Jurkat, Clone E6-1 (cell line): ENCODE measurements around the gene HOXA11. TPM values are rescaled to one million over a fixed set of nuclear protein-coding genes. Genes with fewer than 3 reads are reported as not detected.
A peak's percentile ranks its signal among the peaks of the same experiment; 100 is the strongest.

Experiments
- DNase-seq: peaks from one replicate; pipeline ENCODE4 v3.0.0-alpha.2; 2011; ENCODE audit warnings: low read depth, low spot score
- H3K4me3 ChIP-seq: 2 replicates; pipeline ENCODE4 v1.5.1; 2011; ENCODE audit warnings: mild to moderate bottlenecking, low read length, control low read depth, moderate library complexity
- polyA plus RNA-seq: library from polyadenylated mRNA; unstranded; fragments of >200 nt; gene quantifications from one replicate; pipeline ENCODE4 v1.2.1, GENCODE V29; 2012; ENCODE audit warnings: missing spikeins; ENCODE audit not compliant: insufficient read length, insufficient read depth

The HOXA11 gene
- polyA plus RNA-seq = 4.0 TPM

DNA sequence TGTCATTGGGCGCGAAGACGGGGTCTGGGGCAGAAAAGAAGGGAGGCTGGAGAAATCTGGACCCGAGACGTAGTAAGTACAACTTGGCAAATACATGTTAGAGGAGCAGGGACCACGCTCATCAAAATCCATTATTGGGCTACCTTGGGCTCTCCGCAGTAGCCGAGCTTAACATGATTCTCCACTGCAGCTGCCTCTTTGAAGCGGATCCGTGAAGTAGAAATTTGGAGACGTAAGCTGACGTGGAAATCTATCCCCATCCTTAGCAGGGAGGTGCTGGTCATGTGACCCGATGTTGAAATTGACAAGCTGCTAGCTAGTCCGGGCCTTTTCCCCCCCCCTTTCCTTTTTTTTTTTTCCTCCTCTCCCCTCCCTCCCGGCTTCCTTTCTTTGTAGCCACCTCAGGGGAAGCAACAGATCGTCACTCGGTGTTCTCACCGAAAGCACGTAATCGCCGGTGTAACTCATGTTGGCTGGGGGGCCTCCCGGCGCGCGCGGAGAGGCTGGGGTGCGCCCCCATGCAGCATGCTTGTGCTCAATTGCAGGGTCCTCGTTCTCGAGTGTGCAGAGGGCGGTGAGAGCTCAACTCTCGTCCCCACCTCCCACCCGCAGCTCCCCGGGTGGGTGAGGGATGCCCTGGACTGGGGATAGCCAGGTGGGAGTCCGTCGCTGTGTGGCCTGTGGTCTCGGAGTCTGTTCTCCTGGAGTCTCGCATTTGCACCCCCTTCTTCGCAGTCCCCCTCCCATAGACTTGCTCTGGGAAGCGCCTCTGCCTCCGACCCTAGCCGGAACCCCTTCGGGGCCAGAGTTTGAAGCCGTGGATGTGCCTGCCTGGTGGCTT lies at the start of gene HOXA11:
TSS of gene HOXA11 (minus strand) at position 220 of the 841 bp plus-strand sequence. CDS start at position 132, 88 bp downstream.
- no peak for DNase-seq
- peak within 1 kb of the TSS; percentile 22 for H3K4me3 ChIP-seq

DNA sequence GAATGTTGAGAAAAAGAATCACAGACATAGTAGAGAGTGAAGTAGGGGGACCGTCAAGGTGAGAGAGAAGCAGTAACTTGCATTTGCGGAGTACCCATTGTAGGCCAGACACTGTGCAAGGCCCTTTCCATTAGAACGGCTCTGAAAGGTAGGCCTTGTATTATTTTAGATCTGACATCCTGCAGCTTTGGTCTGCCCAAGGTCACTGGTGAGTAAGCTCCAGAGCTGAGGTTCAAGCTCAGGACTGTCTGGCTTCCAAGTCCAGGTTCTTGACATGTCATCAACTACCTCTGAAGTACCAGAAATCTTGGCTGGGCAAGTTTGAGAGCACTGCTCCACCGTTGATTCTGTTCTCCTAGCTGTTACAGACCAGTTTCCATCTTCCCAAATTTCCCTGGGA lies 44.4 kb upstream of the HOXA11 start:
- no peak for DNase-seq
- H3K4me3 ChIP-seq = no peak overlapping the region

DNA sequence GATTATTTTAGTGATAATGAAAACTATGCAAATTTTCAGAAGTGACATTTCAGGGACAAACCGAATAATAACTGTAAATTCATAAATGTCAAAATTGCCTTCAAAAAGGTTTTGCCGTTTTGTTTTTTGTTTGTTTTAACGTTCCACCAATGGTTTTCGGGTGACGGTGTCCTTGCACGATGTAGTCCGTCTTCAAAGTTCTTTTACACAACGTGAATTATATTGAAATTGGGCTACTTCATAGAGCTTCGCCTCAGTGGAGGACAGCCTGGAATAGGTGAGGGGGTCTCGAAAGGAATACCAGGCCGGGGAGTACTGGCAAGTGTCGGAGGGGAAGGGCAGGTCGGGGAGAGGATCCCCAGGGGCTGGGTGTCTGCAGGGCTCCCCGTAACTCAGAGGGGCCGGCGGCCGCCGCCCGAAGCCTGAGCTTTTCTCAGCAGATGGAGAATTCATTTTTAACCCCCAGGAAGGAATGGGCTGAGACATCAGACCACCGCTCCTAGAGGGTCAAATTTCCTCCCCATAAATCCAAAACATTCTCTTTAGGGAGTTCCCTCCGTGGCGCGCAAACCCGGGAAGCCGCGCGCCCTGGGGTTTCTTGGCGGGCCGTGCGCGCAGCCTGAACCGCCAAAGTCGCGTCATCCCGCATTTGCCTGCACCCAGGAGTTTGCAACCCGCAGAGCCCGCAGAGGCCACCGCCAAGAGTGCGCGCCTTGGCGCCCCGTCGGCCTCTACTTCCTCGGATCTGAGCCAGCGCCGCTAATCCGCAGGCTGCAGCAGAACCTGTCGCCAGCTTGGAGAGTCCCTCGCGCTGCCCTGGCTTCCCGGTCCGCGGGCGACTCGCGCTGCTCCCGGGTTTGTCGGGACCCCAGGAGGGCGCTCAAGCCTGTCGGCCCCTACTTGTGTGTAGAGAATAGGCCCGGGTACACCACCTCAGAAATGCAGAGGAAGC lies 40.2 kb upstream of the HOXA11 start:
- H3K4me3 ChIP-seq = no peak overlapping the region
- no peak for DNase-seq

DNA sequence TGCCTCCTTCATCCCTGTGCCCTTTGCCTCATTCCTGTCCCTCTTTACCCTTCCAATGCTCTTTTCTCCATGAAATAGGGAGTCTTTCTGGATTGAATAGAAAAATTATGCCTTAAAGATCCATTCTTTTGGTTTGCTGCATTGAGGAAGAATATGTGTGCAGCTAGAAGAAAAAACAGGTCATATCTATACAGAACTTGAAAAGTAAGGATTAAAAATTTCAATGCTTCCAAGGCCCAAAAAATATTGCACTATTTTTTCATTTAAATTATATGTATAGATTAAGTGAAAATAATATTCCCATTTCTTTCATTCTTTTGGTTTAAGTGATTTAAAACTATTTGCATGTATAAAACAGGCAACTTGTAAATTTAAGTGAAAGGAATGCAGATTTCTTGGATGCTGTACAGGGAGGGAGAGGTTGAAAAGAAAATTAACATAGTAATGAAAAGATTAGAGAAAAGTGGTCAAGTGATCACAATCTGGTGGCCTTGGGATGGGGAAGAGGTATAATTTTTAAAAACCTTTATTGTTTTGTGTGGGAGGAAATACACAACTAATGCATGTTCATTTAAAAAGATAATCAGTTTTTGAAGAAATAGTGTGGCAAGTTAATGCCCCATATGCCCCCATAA lies 39.0 kb upstream of the HOXA11 start:
- DNase-seq = no peak
- no peak overlapping the region for H3K4me3 ChIP-seq

DNA sequence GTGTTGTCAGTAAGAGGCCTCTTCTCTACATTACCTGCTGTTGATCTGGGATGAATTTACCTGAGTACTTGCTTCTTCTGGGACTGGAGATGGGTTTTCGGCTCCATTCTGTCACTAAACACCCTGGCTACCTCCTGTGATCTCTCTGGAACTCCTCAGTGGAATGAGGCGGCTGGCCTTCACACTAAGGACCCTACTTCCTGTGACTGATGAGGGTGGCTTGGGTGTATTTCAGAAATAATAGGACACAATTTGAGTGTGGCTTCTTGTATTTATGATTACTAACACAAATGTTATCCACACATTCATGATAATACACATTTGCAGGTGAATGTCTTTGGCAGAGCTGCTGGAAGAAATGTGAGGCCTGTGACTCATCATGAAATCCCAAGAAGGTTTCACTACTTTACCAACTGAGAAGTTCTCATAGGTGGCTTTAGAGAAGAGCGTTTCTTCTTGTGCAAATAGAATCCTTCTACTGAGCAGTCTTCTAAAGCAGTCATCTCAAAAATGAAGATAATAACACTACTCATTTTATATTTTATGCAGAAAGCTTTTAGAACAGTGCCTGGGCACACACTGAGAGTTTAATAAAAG lies 36.3 kb upstream of the HOXA11 start:
- DNase-seq = no peak
- no peak overlapping the region for H3K4me3 ChIP-seq

DNA sequence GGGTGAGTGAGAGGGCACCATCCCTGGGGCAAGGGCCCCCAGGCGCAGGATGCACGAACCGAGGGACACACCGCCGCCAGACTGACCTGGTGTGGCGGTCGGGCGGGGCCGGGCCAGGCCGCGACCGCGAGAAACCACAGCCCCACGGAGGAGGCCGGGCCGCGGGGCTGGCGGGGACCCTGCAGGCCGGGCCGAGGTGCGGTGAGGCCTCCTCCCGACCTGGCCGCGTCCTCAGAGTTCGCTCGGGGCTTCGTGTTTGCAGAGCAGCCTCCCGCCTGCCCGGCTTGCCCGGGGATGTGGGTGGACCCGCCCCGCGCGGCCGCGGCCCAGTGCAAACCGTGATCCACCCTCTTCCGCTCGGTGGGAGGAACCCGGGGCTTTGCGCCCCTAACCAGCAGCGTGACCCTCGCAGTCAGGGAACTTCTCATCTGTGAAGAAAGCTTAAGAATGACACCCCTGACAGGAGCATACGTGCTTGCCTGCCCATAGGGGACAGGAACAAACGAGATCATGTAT lies 35.5 kb upstream of the HOXA11 start:
- DNase-seq = no peak

DNA sequence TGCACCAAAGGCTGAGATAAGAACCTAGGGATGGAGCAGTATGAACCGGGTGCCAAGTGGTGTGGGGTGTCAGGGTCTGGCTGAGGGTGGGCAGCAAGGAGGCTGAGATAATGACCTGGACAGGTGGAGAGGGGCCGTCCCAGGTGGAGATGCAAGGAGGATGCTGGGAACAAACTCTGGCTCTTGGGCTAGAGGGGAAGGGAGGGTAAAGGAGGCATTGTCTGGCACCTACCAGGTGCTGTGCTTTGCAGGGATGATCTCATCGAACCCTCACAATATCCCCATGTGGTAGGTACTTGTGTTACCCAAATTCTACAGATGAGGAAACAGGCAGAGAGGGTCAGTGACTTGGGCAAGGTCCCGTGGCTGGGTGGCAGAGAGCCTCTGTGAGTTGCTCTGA lies 34.8 kb upstream of the HOXA11 start:
- DNase-seq = no peak
- H3K4me3 ChIP-seq = no peak overlapping the region

More for the DNA sequence above, 35.5 kb upstream of the HOXA11 start:
- no peak overlapping the region for H3K4me3 ChIP-seq

DNA sequence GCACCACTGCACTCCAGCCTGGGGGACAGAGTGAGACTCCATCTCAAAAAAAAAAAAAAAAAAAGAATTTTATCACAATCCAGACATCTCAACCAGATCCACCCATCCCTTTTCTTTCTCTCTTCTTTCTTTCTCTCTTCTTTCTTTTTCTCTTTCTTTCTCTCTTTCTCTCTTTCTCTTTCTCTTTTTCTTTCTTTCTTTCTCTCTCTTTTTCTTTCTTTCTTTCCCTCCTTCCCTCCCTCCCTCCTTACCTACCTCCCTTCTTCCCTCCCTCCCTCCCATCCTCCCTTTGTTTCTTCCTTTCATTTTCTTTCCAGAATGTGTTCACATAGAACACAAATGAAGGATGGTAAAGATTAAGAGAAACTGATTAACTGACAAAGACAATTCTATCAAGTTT lies 32.9 kb upstream of the HOXA11 start:
- H3K4me3 ChIP-seq = no peak overlapping the region
- DNase-seq = no peak

DNA sequence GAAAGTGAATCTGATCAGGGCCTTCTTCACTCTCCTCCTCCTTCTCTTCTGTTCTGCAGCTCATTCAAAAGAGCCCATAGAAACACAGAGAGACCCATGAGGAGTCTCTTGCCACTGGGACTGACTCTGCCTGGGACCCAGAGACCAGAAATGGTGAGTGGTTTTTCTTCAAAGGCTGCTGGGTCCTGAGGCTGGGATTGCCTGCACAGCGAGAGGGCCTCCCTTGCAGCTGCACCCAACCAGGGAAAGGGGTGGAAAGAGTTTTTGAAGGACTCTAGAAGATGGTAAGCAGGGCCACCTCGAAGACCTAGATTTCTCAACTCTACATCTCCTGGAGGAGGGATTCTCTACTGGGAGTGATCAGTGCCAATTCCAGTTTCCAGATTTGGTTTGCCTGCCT lies 30.3 kb upstream of the HOXA11 start:
- DNase-seq = no peak
- no peak overlapping the region for H3K4me3 ChIP-seq

DNA sequence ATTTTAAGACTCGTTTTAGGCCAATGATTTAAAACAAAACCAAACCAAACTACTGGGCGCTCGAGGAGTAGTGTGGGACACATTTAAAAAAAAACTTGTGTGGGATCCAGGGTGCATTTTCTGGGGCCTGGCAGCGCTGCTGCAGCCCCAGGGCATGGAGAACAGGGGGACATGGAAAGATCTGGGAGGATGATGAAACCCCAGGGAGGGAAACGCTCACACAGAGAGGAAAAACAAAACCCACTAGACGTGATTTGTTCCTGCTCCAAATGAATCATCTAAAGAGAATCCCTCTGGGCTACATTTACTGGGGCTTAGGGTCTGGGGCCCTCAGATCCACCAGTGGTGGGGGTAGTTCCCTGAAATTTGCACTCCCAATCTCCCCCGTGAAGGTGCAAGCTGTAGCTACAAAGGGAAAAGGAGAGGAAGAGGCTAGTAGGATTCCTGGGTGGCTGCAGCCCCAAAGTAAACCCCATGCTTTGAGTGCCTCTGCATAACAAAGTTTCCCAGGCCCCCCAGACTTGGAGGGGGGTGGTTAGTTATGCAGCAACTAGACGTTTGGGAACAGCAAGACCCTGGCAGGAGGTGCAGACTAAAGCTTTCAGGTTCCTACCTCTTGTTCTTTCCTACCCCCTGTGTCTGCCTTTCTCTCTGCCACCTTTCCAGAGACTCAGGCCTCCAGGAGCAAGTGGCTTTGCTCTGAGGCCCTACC lies 29.4 kb upstream of the HOXA11 start:
- DNase-seq = no peak
- H3K4me3 ChIP-seq = no peak overlapping the region

DNA sequence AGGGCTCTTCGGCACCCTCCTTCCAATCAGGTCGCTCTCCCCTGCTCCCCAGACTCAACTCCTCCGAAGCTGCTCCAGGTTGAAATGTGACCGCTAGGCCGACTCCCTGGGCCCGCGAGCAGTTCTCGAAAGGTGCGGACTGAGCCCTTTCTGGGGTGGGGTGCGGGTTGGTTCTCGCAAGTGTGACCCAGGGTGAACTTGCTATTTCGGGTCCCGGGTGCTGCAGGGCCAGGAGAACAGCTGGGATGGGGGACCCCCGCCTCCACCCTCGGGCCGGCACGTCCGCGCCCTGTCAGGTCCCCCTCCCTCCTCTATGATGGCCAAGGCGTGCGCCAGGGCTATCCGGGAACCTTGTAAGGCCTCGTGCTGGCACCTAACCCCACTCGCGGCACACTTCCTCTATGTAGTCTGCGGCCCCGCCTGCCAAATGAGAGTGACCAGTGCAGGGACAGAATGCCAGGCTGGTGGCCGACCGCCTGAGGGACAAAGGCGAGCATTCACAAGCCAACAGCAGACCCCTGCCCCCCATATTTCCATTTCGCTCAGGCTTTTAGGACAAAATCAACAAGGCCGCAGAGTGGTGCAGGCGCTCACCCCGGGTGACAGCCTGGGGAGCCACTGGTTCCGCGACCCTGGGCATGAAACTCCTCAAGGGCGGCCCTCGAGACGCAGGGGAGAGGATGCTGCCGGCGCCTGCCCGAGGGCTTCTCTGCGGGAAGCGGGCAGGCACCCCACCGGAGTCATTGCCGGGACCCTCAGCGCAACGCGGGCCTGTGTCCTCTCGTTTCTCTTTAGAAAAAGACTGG lies 28.6 kb upstream of the HOXA11 start:
- H3K4me3 ChIP-seq = no peak overlapping the region
- DNase-seq = no peak

DNA sequence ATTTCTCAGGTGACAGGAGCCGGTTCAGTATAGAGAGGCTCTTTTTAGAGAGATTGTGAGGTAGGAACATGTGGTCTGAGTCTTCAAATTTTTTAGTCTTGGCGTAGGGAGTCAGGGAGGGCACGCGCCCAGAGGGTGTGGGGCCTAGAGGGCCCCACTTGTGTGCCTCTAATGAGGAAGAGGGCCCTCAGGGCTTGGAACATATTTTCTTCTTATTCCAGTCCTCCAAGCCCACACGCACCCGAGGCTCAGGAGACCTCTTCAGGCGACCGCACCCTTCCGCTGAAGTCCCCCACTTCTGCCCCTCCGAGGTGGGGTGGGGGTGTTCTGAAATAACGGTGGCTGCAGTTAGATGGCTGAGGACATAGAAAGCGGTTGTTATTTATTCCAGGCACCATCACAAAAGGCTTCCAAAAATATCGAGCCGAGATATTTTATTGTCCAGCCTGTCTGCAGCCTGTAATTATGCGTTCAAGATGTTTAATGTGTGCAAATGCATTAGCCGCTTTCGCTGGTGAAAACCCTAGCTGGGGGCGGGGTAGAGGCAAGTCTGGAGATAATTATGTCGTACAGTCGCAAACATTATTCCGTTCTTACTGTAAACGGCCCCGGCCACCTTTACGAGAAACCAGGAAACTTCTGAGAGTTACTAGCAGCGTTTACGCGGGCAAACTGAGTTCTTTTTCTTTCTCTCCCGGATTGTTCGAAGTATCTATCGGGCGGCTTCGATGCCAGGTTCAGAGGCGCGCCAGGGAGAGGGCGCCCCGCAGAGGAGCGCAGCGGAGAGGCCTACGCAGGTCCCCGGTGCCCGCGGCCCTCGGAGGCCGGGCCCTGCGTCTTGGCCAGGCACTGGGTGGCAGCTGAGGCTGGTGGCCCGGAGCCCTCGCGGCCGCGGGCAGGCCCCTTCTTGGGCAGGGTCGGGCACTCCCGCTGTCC lies 27.7 kb upstream of the HOXA11 start:
- no peak overlapping the region for H3K4me3 ChIP-seq

DNA sequence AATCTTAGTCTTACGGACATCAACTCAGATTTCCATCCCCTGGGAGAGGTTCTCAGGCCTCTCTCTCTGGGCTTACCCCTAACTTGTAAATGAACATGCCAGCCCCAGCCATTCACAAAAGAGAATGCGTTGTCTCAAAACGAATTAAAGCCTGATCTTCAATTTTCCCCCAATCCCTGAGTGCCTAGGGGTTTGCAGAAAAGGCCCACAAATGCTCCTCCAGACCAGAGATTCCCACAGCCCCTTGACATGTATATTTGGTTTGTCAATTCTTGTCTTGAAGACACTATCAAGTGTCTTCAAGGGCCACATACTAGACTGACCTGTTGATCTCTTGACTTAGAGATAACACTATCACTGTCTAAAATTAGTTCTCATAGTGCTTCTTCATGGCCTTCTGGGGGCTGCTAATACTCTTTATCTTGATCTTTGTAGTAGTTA lies 26.8 kb upstream of the HOXA11 start:
- no peak overlapping the region for H3K4me3 ChIP-seq
- no peak for DNase-seq

More for the DNA sequence above, 27.7 kb upstream of the HOXA11 start:
- DNase-seq = no peak

DNA sequence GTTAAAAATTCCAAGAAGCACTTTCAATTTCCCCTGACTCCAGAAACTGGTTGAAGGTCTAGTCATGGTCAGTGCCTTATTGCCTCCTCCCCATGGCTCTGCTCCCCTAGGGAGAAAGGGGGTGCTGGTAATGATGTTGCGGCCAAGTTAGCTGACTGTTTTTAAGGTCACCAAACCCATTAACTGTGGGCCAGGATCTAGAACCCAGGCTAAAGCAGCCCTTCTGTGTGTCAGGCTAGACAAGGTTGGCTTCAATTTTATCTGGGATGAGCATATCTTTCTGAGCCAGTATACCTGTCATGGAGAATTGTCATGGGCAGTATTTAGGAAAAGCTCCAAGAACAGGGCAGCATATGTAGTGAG lies 26.0 kb upstream of the HOXA11 start:
- no peak overlapping the region for H3K4me3 ChIP-seq
- no peak for DNase-seq

DNA sequence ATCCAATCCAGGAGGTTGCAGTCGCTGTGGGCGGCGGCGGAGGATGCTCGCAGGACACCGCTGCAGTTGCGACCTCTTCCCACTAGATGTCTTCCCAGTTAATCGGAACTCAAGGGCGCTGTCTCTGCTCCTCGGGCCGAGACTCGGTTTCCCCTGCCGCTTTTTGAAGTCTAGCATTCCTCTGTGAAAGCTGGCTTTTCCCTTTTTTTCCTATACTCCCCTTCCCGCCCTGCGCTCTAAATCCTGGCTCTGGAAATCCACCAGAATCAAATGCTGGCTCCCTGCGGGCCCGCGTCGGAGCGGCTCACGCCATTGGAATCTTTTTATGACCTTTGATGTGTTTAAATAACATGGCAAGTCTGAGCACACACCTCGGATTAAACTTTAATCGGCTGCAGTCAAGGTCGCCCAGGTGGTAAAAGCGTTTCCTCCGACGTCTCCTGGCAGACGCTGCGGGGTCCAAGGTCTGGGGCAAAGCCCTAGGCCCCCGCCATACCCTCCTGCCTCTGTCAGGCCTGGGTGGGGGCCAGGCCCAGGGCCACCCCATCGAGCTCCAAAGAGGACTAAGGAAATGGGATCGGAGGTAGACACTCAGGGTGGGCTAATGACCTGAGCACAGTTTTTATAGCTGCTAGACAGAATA lies 25.5 kb upstream of the HOXA11 start:
- no peak overlapping the region for H3K4me3 ChIP-seq
- no peak for DNase-seq

DNA sequence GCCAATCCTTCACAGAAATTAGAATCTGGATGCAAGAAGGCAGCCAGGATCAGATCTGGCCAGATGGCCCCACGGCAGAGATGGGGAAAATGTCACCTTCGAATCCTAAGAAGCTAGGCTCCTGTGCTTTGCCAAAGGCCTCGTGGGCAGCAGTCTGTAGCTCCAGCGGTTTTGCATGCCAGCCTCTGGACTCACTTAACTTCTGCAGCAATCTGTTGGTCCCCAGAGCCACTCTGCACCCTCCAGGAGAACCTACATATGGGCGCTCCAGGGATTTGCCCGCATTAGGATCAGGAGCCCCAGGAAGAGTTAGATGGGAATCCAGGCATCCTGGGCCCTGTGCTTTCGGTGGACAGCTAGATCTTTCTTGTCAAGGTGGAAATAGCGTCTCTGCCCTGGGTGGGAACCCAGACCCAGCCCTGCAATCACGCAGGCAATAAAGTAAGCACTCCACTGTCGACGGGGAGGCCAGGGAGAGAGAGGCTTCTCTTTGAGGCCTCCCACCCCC lies 25.0 kb upstream of the HOXA11 start:
- H3K4me3 ChIP-seq = no peak overlapping the region
- no peak for DNase-seq
